Loucy (cell line): ENCODE measurements around the gene VAMP4.

ENCODE experiments used
- EZH2phosphoT487 ChIP-seq: fragments of 200-600 bp; IDR thresholded peaks from 2 replicates; pipeline ENCODE4 v1.6.1; 2018; ENCODE audit warnings: antibody characterized with exemption, mild to moderate bottlenecking, moderate library complexity, borderline replicate concordance
- TF ChIP-seq, protein P1 (sequence below): fragments of 200-600 bp; sonication (generic); conservative IDR thresholded peaks from 2 replicates; pipeline ENCODE4 v1.5.1; 2014; ENCODE audit warnings: mild to moderate bottlenecking, antibody characterized with exemption, low read length

DNA sequence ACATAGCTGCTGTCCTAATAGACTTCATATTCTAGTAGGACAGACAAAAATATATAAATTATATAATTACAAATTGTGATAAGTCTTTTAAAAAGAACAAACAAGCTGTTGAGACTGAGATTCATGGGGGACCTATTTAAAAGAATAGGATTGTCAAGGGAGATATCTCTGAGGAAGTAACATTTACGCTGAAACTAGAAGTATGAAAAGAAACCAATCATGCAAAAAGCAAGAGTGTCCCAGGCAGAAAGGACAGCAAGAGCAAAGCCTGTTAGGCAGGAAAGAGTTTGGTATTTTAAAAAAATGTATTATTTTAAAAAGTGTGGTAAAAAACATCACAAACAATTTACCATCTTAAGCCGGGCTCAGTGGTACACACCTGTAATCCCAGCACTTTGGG lies 30.4 kb upstream of the VAMP4 start:
- TF ChIP-seq, protein P1, sequence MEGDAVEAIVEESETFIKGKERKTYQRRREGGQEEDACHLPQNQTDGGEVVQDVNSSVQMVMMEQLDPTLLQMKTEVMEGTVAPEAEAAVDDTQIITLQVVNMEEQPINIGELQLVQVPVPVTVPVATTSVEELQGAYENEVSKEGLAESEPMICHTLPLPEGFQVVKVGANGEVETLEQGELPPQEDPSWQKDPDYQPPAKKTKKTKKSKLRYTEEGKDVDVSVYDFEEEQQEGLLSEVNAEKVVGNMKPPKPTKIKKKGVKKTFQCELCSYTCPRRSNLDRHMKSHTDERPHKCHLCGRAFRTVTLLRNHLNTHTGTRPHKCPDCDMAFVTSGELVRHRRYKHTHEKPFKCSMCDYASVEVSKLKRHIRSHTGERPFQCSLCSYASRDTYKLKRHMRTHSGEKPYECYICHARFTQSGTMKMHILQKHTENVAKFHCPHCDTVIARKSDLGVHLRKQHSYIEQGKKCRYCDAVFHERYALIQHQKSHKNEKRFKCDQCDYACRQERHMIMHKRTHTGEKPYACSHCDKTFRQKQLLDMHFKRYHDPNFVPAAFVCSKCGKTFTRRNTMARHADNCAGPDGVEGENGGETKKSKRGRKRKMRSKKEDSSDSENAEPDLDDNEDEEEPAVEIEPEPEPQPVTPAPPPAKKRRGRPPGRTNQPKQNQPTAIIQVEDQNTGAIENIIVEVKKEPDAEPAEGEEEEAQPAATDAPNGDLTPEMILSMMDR: no peak
- TF ChIP-seq EZH2phosphoT487: no peak
